ENCODE measurements around the gene H3-3A.

Gene H3-3A

GRCh38 chr1:226035915-226036314 lies 26.6 kb upstream of the H3-3A start:
- no peak overlapping the region for H3K4me3 ChIP-seq (replicated peaks in 1 of 2; ENCODE audit: low read depth in 2 of 2, low read length in 2 of 2)
- TF ChIP-seq CTCF (IDR thresholded peaks at IDR 0.05; ENCODE audit: low read depth, low read length): no peak
- no peak for DNase-seq (ENCODE audit: low read depth in 2 of 2)

GRCh38 chr1:226038661-226039060 lies 23.9 kb upstream of the H3-3A start:
- H3K4me3 ChIP-seq (replicated peaks in 1 of 2; ENCODE audit: low read depth in 2 of 2, low read length in 2 of 2): no peak overlapping the region
- DNase-seq (ENCODE audit: low read depth in 2 of 2): no peak
- no peak for TF ChIP-seq CTCF (IDR thresholded peaks at IDR 0.05; ENCODE audit: low read depth, low read length)

GRCh38 chr1:226041419-226041818 lies 21.1 kb upstream of the H3-3A start:
- H3K4me3 ChIP-seq (replicated peaks in 1 of 2; ENCODE audit: low read depth in 2 of 2, low read length in 2 of 2): no peak overlapping the region
- TF ChIP-seq CTCF (IDR thresholded peaks at IDR 0.05; ENCODE audit: low read depth, low read length): no peak
- DNase-seq (ENCODE audit: low read depth in 2 of 2): no peak

GRCh38 chr1:226044514-226045101 lies 17.9 kb upstream of the H3-3A start:
- TF ChIP-seq CTCF (IDR thresholded peaks at IDR 0.05; ENCODE audit: low read depth, low read length): no peak
- no peak for DNase-seq (ENCODE audit: low read depth in 2 of 2)
- no peak overlapping the region for H3K4me3 ChIP-seq (replicated peaks in 1 of 2; ENCODE audit: low read depth in 2 of 2, low read length in 2 of 2)

GRCh38 chr1:226046240-226046639 lies 16.3 kb upstream of the H3-3A start:
- DNase-seq (ENCODE audit: low read depth in 2 of 2): peak; percentile 35 to 75
- no peak for TF ChIP-seq CTCF (IDR thresholded peaks at IDR 0.05; ENCODE audit: low read depth, low read length)
- H3K4me3 ChIP-seq (replicated peaks in 1 of 2; ENCODE audit: low read depth in 2 of 2, low read length in 2 of 2): no peak overlapping the region

- TF ChIP-seq CTCF (IDR thresholded peaks at IDR 0.05; ENCODE audit: low read depth, low read length): no peak
- no peak overlapping the region for H3K4me3 ChIP-seq (replicated peaks in 1 of 2; ENCODE audit: low read depth in 2 of 2, low read length in 2 of 2)
- DNase-seq (ENCODE audit: low read depth in 2 of 2): peak; percentile 46 to 76
Measured at GRCh38 chr1:226047495-226047894, 15.0 kb upstream of the H3-3A start.

GRCh38 chr1:226048886-226049285 lies 13.6 kb upstream of the H3-3A start:
- TF ChIP-seq CTCF (IDR thresholded peaks at IDR 0.05; ENCODE audit: low read depth, low read length): no peak
- no peak for DNase-seq (ENCODE audit: low read depth in 2 of 2)
- no peak overlapping the region for H3K4me3 ChIP-seq (replicated peaks in 1 of 2; ENCODE audit: low read depth in 2 of 2, low read length in 2 of 2)
